GM18909 (cell line): ENCODE measurements around the gene RARRES2.

Experiments used
- ATAC-seq: cut with Tn5 transposase; IDR thresholded peaks from one replicate; pipeline ENCODE4 v1.9.1; 2021; ENCODE audit warnings: mild to moderate bottlenecking; ENCODE audit not compliant: unreplicated experiment, poor library complexity

The RARRES2 gene

GRCh38 chr7:150340024-150340749, 1.2 kb downstream of the RARRES2 start:
- peak; percentile 60 for ATAC-seq

GRCh38 chr7:150339409-150339809, 2.0 kb downstream of the RARRES2 start:
- ATAC-seq = no peak

- ATAC-seq = no peak
Observed at GRCh38 chr7:150338166-150338829, 3.1 kb downstream of the RARRES2 start.

- ATAC-seq = no peak
Observed at GRCh38 chr7:150337659-150338081, 3.8 kb downstream of the RARRES2 start.

GRCh38 chr7:150337179-150337578, 4.2 kb downstream of the RARRES2 start:
- ATAC-seq = no peak

GRCh38 chr7:150336746-150337145, 4.7 kb downstream of the RARRES2 start:
- no peak for ATAC-seq

GRCh38 chr7:150335774-150336112, 5.7 kb downstream of the RARRES2 start:
- ATAC-seq = no peak

GRCh38 chr7:150335108-150335773, 6.2 kb downstream of the RARRES2 start:
- no peak for ATAC-seq

- no peak for ATAC-seq
Observed at GRCh38 chr7:150334108-150334507, 7.3 kb downstream of the RARRES2 start.

GRCh38 chr7:150333659-150334058, 7.8 kb downstream of the RARRES2 start:
- no peak for ATAC-seq

- no peak for ATAC-seq
Observed at GRCh38 chr7:150332852-150333635, 8.4 kb downstream of the RARRES2 start.

GRCh38 chr7:150330211-150330885, 11.1 kb downstream of the RARRES2 start:
- ATAC-seq = no peak

- ATAC-seq = no peak
Observed at GRCh38 chr7:150329331-150330120, 11.9 kb downstream of the RARRES2 start.

GRCh38 chr7:150327308-150327707, 14.1 kb downstream of the RARRES2 start:
- ATAC-seq = no peak

GRCh38 chr7:150326657-150327268, 14.7 kb downstream of the RARRES2 start:
- no peak for ATAC-seq

- no peak for ATAC-seq
Observed at GRCh38 chr7:150325901-150326300, 15.5 kb downstream of the RARRES2 start.

GRCh38 chr7:150325110-150325611, 16.3 kb downstream of the RARRES2 start:
- ATAC-seq = no peak

- ATAC-seq = no peak
Observed at GRCh38 chr7:150324373-150324961, 17.0 kb downstream of the RARRES2 start.
